ENCODE measurements around the gene HSDL1.
A peak's percentile ranks its signal among the peaks of the same experiment; 100 is the strongest.
"Not testable (repeated sequence)": the region's sequence is repeated elsewhere in the genome, so short reads cannot be mapped to it uniquely, and the experiment has no call there.

The HSDL1 gene

DNA sequence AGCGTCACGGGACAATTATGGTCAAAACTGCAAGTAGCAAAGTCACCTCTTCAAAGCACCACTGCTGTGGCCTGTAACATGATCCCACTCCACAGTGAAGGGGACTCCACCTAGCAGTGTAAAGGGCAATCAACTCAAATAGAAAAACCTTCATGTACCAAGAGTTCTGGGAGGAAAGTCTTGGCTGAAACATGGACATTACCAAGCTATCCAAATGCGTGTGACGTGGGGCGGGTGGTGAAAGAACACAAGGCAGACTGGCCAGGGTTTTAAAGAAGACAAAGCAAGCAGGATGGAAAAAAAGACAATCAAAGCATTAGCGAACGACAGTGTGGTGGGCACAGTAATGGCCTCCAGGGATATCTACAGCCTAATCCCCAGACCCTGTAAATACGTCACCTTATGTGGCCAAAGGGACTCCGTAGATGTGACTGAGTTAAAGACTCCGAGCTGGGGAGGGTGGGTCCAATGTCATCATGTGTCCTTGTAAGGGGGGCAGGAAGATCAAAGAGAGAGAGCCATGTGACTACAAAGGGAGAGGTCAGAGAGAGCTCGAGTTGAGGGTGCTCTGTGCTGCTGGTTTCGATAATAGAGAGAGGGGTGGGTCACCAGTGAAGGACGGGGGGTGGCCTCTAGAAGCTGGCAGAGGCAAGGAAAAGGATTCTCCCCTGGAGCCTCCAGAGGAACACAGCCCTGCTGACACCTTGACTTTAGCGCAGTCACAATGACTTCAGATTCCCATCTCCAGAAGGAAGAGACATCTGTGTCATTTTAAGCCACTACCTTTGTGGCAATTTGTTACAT lies 6.0 kb downstream of the HSDL1 start:
- no peak for DNase-seq (ENCODE audit: low read depth)

DNA sequence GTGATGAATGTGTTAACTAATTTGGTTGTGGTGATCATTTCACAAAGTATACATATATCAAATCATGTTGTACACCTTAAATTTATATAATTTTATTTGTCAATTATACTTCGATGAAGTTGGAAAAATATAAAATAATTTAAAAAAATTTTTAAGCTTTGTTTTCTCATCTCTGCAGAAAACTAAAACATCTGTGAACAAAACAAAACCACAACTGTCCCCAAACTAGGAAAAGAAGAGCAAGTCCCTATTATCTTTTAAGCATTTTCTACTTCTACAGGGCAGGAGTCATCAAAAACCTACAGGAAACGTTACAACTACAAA lies 6.5 kb downstream of the HSDL1 start:
- no peak for DNase-seq (ENCODE audit: low read depth)

DNA sequence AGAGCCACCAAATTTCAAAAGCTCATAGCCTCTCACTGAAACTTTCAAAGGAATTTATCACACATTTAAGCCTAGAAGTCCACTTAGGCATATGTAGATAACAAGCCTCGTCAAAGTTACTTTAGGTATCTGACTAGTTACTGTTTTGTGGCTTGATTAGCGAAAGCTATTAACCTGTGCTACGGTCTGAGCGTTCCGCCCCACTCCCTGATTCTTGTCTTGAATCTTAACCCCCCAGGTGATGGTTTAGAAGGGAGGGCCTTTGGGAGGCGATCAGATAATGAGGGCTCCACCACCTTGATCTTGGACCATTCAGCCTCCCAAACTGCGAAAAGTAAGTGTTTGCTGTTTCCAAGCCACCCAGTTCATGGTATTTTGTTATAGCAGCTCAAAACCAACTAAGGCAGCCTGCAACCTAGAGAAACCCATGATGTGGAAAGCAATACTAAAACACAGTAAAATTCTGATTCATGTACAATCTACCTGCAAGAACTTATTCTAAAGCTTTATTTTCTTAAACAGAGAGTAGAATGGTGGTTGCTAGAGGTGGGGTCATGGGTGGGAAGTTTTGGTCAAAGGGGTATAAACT lies 7.1 kb downstream of the HSDL1 start:
- DNase-seq (ENCODE audit: low read depth): no peak

DNA sequence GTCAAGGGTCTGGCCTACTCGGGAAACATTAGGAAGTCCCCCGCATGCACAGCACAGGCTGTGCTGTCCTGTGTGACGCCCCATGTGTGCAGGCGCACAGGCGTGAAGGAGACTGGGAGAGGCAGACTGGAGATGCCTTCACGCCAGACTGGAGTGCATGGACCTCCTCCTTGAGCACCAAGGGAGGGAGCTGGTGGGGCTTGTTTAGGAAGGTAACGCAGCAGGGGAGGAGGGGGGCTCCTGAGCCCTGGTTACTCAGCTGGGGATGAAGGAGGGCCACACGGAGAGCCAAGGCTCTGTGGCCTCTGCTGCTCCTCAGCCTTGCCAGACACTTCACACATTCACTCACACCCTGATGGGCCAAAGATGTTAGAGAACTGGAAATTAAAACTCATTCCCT lies 7.7 kb downstream of the HSDL1 start:
- DNase-seq (ENCODE audit: low read depth): no peak

DNA sequence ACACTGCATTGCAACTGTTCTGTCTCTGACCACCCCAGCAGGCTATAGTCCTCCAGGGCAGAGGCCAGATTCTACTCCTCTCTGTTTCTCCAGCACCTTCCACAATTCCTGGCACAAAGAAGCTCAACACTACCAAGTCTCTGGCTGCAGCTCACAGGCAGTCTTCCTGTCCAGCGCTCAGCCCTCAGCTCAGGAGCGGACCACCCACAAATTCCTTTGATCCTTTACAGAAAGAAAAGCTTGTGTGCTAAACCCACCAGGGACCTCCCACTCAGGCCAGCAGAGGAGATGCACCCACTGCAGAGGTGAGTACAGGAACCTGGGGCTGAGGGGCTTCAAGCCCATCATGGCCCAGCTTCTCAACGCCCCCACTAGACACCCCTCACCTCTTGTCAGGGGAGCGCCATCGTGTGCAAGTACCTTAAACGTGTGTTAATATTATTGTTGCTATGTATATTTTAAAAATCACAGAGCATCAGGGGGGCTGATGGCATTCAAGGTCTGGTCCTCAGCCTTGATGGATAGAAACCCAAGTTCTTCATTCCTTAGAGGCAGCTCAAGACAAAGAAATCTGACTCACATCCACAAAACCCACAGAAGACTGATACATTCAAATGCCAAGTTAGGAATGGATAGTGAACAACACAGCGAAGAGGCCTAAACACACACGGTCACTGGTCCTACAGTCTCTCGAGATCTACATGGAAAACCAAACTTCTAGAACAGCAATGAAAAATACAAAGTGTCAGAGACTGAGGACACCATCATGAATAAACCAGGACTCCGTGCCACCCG lies 8.4 kb downstream of the HSDL1 start:
- DNase-seq (ENCODE audit: low read depth): no peak

DNA sequence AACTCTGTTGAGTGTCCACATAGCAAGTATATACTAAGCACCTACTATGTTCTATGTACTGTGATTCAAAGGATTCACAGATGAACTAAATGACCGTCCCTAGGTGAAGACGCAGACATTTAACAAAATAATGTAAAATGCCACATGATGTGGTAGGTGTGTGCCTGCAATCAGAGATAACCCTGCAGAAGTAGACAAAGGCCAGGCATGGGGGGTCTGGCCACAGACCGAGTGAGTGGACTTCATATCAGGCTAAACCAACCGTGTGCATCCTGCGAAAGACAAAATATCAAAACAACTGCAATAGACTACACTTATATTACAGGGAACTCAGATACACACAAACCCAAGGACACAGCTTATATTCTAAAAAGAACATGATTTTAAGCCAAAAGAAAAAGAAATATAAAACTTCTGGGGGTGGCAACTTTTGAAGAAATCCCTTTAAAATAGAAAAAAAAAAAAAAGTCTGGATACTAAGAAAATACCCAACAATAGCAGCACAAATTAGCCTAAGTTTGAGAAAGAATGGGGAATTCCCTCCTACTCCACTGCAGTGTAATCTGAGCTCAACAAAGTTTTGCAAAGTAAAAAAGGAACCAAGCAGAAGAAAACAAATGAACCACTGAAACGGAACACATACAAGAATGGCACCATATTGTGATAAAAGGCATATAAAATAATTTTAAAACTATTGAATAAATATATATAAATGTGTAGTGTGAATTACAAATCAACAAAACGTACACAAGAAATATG lies 12.3 kb downstream of the HSDL1 start:
- no peak for DNase-seq (ENCODE audit: low read depth)

DNA sequence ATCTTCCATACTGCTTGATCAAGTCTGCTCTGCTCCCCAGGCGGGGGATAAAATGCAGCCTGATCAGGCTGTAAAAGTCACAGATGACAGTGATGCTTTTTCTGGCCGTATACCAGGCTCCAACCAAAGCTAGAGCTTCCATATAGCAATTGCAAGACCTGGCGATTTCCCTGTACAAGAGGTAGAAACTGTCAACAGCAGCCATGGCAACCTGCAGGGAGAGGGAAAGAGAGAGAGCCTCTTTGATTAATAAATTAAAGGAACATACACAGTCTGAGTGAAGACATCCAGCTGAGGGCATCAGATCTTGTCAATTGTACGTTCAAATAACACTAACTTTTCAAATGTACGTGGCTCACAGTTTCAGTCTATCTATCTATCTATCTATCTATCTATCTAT lies 13.9 kb downstream of the HSDL1 start:
- no peak for DNase-seq (ENCODE audit: low read depth)

DNA sequence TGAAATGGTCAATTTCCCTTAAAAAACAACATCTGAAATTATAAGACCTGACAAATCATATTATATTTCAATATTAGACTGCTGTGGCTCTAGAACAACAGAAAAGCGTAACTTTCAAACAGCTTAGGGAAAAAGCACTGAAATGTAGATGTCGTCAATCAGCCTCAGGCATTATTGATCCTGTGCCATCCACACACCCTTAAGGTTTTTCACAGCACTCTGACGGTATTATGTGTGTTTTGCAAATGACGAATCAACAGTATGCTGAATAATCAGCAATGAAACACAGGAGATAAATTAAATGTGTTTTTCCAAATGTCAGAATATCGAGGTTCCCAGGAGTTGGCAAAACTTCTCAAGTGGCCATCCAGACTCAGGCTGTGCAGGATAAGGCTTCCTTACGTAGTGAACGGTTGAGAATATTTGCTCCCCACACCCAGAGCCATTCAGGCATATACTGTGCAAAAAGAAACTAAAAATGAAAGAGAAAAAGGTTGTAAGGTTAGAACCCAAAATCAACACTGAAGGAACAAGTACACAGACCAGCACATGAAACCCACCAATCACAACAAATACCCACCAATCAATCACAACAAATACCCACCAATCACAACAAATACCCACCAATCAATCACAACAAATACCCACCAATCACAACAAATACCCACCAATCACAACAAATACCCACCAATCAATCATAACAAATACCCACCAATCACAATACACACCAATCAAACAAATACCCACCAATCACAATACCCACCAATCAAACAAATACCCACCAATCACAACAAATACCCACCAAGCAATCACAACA lies 20.5 kb downstream of the HSDL1 start:
- DNase-seq (ENCODE audit: low read depth): no peak

DNA sequence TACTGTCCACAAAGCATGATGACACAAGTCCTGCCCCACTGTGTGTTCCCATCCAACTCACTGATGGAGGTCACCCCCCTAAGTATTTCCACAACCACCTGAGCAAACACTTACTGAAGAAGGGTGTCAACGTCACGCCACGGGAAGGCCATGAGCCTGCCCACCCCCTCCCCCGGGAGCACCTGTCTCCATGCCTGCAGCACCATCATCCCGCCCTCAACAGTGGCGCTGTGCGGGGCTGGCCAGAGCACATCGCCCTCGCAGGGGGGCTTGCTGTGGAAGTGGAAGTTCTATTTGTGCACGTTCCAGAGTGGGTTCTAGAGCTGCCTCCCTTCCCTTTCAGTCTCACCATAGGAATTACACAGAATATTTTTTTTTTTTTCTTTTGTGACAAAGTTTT lies 24.0 kb downstream of the HSDL1 start:
- no peak for DNase-seq (ENCODE audit: low read depth)

DNA sequence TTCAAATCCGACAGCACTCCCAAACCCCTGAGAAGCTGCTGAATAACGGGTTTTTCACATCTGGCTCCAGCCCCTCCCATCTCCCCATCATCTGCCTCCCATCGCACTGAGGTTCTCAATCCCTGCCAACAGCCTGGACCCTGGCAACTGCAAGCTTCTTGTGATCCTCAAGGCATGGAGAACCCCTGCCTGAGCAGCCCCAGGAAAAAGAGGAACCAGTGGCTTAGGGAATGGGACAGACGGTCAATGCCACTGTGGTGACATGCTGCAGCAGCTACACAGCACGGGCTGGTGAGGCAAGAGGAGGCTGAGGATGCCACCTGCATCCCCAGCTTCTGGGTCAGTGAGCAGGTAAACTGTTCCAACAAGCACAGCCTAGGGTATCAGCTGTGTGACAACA lies 25.0 kb downstream of the HSDL1 start:
- DNase-seq (ENCODE audit: low read depth): no peak

DNA sequence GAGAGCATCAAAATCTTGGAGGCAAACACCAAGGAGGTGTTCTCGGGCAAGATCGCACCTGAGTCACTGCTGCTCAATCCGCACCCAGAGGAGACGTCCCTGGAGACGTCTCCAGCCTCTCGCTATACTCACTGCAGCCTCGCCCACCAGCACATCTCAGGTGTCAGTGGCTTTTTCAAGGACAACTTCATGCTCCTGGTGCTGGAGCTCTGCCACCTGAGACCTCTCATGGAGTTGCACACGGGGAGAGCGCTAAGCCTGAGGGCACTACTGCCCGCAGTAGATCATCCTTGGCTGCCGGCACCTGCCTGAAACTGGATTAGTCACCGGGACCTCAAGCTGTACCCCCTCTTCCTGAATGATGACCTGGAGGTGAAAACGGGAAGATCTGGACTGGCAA lies 25.6 kb downstream of the HSDL1 start:
- DNase-seq (ENCODE audit: low read depth): no peak

DNA sequence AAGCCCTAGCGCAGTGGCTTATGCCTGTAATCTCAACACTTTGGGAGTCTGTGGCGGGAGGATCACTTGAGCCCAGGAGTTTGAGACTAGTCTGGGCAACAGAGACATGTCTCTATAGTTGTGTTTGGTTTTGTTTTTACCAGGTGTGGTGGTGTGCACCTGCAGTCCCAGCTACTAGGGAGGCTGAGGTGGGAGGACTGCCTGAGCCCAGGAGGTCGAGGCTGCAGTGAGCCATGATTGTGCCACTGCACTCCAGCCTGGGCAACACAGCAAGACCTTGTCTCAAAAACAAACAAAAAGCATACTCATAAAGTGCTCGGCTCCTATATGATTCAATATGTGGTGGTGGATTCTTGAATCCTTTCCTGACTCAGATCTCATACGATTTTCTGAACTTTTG lies 26.7 kb downstream of the HSDL1 start:
- DNase-seq (ENCODE audit: low read depth): not testable (repeated sequence)

DNA sequence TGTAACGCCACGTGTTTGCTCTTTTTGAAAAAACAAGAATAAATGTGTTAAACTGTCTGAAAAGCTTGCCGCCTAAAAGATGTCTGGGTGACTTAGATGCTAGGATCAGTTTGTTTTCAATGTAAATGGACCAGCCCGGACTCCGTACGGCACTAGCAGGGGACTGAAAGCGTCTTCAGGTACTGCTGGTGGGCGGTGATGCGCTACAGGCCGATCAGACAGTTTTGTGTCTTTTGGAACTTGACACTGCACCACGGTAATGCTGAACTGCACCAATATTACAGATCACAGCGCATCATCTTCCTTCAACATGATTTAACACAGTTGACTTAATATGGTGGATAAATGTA lies 27.5 kb downstream of the HSDL1 start:
- no peak for DNase-seq (ENCODE audit: low read depth)

DNA sequence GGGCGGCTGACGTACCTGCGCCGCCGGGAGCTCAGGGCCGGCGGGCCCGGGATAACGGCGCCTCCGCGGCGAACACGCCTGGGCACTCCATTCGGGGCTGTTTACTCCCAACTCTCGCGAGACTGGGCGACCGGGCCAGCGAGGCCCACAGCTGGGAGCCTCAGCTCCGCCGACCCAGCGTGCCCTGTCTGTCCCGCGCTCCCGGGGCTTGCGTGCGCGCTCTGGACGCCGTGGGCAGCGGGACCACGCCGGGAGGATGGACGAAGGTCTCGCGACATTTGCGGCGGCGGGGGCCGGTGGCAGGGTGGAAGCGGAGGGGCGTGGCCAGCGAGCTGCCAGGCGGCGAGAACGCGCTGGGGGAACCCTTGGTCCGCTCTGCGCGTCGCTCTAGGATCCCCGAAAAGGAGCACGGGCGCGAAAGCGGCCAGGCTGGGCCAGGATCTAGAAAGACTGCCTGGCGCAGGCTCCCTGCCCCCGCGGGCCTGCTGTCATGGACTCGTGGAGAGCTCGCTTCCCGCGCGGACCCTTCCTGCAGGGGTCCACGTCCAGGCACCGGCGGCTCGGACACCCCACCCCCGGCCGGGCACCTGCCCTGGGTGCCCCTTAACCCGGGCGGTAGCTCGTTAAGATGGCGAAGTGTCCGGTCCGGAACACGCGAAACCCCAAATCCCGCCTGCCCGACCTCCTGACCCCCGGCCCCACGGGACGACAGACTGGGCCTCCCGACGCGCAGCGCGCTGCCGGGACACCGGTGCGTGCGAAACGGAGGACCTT lies 28.1 kb downstream of the HSDL1 start, which contains the start of gene MBTPS1:
MBTPS1 (minus strand) TSS at position 223 of the 774 bp plus-strand sequence. CDS start 15,159 bp downstream, outside the sequence.
- peak; percentile 96 for DNase-seq (ENCODE audit: low read depth)

DNA sequence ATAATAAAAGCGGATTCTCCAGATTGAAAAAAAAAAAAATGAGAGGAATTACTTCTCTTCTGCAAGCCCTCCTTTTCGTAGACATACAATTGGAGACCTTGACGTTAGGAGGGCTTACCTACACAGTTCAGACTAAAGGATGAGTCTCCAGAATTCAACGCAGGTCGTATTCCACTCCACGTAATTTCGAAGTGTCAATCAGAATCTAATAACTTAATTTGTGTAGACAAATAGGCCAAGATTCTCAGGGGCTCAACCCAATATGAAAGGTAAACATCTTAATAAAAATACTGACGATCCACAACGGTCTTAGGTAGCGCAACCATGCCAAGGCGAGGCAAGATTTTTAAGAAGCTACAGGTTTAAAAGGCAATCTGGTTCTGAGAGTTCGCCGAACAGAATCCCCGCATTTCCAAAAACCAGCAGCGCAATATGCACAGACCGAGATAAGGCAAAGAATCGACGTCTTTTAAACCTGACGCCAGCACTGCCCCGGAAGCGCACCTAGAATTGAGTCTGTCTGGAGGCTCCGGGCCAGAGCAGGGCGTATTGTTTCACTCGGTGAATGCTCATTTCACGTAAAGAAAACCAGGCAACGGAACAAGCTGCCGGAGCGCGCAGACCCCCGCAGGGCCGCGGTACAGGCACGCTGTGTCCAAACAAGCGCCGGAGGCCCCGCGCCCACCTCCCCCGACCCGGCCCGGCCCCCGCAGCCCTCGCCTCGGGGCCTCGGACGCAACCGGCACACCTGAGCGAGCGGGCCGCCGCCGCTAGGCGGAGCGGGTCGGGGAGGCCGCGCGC lies 28.9 kb downstream of the HSDL1 start:
- DNase-seq (ENCODE audit: low read depth): no peak

DNA sequence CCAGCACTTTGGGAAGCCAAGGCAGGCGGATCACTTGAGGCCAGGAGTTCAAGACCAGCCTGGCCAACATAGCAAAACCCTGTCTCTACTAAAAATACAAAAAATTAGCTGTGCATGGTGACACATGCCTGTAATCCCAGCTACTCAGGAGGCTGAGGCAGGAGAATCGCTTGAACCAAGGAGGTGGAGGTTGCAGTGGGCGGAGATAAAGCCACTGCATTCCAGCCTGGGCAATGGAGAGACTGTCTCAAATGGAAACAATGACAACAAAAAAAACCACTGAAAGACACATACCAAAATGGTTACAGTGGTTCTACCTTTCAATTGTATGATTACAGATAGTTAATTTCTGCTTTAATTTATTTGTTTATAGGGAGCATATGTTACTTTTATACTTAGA lies 33.0 kb downstream of the HSDL1 start:
- DNase-seq (ENCODE audit: low read depth): not testable (repeated sequence)

DNA sequence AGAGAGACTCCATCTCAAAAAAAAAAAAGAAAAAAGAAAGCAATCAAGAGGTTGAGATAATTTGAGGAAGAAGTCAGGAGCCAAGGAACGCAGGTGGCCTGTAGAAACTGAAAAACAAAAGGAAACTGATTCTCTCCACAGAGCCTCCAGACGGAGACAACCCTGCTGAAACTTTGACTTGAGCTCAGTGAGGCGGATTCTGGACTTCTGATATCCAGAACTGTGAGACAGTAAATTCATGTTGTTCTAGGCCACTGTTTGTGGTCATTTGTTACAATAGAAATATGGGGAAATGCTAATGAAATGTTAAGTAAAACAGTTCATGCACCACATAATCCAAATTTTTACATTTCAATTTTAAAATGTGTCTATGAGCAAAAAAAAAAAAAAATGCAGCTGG lies 33.5 kb downstream of the HSDL1 start:
- DNase-seq (ENCODE audit: low read depth): no peak

DNA sequence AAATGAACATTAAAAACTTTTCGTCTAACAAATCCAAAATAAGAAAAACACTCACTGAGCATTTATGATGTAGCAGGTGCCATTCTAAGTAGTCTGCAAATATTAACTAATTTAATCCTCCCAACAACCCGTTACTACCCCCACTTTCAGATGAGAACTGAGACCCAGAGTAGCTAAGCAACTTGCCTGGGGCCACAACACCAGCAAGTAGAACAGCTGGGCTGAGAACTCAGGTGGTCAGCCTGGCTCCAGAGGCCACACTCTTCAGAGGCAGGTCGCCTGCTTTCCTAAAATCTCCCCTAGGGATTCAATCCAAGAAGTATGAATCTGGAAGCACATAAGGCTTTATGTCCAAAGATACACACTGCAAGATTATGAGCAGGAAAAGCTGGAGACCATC lies 34.5 kb downstream of the HSDL1 start:
- no peak for DNase-seq (ENCODE audit: low read depth)

DNA sequence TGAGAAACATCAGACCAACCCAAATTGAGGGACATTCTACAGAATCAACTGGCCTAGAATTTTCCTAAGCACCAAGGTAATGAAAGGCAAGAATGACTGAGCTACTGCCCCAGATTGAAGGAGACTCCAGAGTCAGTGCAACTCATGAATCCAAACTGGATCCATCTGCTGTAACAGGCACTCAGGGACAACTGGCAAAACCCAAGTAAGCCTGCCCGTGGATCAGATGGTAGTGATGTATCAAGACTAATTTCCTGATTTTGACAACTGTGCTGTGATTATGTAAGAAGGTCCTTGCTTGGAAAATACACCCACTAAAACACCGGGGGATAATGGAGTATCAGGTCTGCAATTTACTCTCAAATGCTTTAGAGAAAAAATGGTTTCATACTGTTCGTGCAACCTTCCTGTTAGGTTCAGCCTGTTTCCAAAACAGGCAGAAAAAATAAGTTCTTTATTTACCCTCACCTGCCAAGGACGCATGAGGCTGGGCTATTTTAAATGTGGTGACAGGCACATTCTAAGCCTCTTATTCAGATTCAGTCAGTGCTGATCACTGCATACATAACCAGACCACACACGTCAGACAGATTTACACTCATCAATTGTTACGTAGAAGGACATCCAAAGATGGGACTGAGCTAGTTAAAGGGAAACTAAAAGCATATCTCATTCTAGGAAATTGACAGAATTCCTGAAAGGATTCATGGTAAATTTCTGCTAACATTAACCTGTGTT lies 35.2 kb downstream of the HSDL1 start:
- no peak for DNase-seq (ENCODE audit: low read depth)

Data from fibroblast of the conjunctiva (primary cell).